Astrocyte (in vitro differentiated cells and primary cell): Measurements from ENCODE around the gene NTRK3.

Experiments
- EZH2 ChIP-seq: IDR thresholded peaks from 2 replicates; pipeline ENCODE4 v1.6.1; 2012; ENCODE audit warnings: mild to moderate bottlenecking, low read length, inconsistent platforms; ENCODE audit not compliant: insufficient read depth
- TF ChIP-seq, protein P1 (sequence below): IDR thresholded peaks from 2 replicates; pipeline ENCODE4 v1.5.1; 2011; ENCODE audit warnings: low read depth, mild to moderate bottlenecking, inconsistent platforms, low read length, moderate library complexity; ENCODE audit not compliant: insufficient read depth

DNA sequence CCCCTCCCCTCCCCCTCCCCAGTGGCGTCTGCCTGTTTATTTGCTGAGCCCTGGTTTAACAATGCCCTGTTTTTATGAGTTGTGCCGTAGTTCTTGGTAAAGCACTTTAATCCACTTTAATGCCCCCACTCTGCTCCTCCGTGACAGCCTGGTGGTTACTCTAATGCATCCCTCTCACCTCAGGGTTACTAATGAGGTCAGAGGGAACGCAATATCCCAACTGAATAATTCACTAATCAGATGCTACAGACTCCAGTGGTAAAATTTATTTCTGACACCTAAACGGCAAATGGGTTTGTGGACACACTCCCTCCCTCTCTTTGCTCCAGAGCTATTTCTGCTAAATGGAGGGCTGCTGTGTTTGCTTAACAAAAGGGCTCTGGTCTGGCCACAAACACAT, 26.1 kb upstream of the NTRK3 start:
- no peak for TF ChIP-seq EZH2
- TF ChIP-seq, protein P1, sequence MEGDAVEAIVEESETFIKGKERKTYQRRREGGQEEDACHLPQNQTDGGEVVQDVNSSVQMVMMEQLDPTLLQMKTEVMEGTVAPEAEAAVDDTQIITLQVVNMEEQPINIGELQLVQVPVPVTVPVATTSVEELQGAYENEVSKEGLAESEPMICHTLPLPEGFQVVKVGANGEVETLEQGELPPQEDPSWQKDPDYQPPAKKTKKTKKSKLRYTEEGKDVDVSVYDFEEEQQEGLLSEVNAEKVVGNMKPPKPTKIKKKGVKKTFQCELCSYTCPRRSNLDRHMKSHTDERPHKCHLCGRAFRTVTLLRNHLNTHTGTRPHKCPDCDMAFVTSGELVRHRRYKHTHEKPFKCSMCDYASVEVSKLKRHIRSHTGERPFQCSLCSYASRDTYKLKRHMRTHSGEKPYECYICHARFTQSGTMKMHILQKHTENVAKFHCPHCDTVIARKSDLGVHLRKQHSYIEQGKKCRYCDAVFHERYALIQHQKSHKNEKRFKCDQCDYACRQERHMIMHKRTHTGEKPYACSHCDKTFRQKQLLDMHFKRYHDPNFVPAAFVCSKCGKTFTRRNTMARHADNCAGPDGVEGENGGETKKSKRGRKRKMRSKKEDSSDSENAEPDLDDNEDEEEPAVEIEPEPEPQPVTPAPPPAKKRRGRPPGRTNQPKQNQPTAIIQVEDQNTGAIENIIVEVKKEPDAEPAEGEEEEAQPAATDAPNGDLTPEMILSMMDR, result no peak
